ENCODE results near the gene PILRA. TPM values are rescaled to one million over a fixed set of nuclear protein-coding genes. Genes with fewer than 3 reads are reported as not detected.

PILRA gene
- total RNA-seq, 2 donors from 2014 or later: 1.2 to 3.1 TPM

GRCh38 chr7:100369105-100369504, 4.2 kb upstream of the PILRA start:
- Histone ChIP-seq H3K27ac (peak overlapping the region; percentile 65), H3K9ac (ENCODE audit: low read depth in 2 of 2, low read length in 2 of 2) (no peak overlapping the region), H3K27me3 (no peaks in the 10 kb centered on the region), H3K4me1 (no peaks in the 10 kb centered on the region), H3K36me3 (no peaks in the 10 kb centered on the region), H3K9me3 (no peaks in the 10 kb centered on the region), H3K4me3 (no peak overlapping the region)
- intact Hi-C loops (cut with DNase I): no loop called here
- TF ChIP-seq, protein P1, sequence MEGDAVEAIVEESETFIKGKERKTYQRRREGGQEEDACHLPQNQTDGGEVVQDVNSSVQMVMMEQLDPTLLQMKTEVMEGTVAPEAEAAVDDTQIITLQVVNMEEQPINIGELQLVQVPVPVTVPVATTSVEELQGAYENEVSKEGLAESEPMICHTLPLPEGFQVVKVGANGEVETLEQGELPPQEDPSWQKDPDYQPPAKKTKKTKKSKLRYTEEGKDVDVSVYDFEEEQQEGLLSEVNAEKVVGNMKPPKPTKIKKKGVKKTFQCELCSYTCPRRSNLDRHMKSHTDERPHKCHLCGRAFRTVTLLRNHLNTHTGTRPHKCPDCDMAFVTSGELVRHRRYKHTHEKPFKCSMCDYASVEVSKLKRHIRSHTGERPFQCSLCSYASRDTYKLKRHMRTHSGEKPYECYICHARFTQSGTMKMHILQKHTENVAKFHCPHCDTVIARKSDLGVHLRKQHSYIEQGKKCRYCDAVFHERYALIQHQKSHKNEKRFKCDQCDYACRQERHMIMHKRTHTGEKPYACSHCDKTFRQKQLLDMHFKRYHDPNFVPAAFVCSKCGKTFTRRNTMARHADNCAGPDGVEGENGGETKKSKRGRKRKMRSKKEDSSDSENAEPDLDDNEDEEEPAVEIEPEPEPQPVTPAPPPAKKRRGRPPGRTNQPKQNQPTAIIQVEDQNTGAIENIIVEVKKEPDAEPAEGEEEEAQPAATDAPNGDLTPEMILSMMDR (IDR thresholded peaks at IDR 0.05): no peak
- DNase-seq: peak; percentile 43

- Histone ChIP-seq H3K4me1 (no peaks in the 10 kb centered on the region), H3K4me3 (no peak overlapping the region), H3K36me3 (no peaks in the 10 kb centered on the region), H3K9ac (ENCODE audit: low read depth in 2 of 2, low read length in 2 of 2) (no peak overlapping the region), H3K9me3 (no peaks in the 10 kb centered on the region), H3K27ac (no peak overlapping the region), H3K27me3 (no peaks in the 10 kb centered on the region)
- TF ChIP-seq, protein P1 (IDR thresholded peaks at IDR 0.05): no peak
- intact Hi-C loops (cut with DNase I): no loop called here
- no peak for DNase-seq
These were observed 3.0 kb upstream of the PILRA start for GRCh38 chr7:100370303-100370702.

- Histone ChIP-seq H3K4me1 (no peaks in the 10 kb centered on the region), H3K27me3 (no peaks in the 10 kb centered on the region), H3K4me3 (no peak overlapping the region), H3K36me3 (no peaks in the 10 kb centered on the region), H3K9ac (ENCODE audit: low read depth in 2 of 2, low read length in 2 of 2) (no peak overlapping the region), H3K27ac (no peak overlapping the region), H3K9me3 (no peaks in the 10 kb centered on the region)
- intact Hi-C loops (cut with DNase I): no loop called here
- DNase-seq: no peak
- TF ChIP-seq, protein P1 (IDR thresholded peaks at IDR 0.05): no peak
These were observed 2.5 kb upstream of the PILRA start for GRCh38 chr7:100370746-100371145.

DNA sequence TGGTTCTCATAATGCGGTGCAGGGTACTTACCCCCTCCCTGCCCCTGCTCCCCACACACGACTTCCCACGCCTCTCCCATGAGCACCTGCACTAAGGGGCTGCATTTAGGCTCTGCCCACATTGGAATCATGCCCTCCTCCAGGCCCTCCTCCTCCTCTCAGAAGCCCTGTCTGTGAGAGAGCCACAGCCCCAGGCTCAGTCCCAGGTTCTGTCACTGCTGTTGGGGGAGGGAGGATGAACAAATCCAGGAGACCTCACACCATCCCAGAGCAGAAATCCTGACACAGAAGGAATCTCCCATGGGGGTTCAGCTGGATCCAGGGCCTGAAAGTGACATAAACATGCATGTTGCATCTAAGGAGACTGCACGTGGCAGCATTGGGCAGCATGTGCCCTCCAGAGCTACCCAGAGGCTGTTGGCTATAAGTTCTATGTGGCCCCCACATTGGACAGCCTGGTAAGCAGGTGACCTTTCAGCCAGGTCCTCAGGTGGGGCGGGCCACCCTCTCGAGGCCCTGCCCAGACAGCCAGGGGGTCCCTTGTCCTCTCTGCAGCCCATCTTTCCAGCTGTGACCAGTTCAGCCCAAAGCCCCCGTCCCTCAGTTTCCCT, 1.6 kb upstream of the PILRA start:
- Histone ChIP-seq H3K27ac (no peak overlapping the region), H3K9me3 (no peaks in the 10 kb centered on the region), H3K4me1 (no peaks in the 10 kb centered on the region), H3K4me3 (no peak overlapping the region), H3K9ac (ENCODE audit: low read depth in 2 of 2, low read length in 2 of 2) (no peak overlapping the region), H3K36me3 (no peaks in the 10 kb centered on the region), H3K27me3 (no peaks in the 10 kb centered on the region)
- intact Hi-C loops (cut with DNase I): no loop called here
- TF ChIP-seq, protein P1 (IDR thresholded peaks at IDR 0.05): no peak
- DNase-seq: no peak

- intact Hi-C loops (cut with DNase I): no loop called here
- Histone ChIP-seq H3K9me3 (no peaks in the 10 kb centered on the region), H3K4me1 (no peaks in the 10 kb centered on the region), H3K9ac (ENCODE audit: low read depth in 2 of 2, low read length in 2 of 2) (no peak overlapping the region), H3K27ac (no peak overlapping the region), H3K36me3 (no peaks in the 10 kb centered on the region), H3K27me3 (no peaks in the 10 kb centered on the region), H3K4me3 (no peak overlapping the region)
- TF ChIP-seq, protein P1 (IDR thresholded peaks at IDR 0.05): no peak
- no peak for DNase-seq
These were observed 1.0 kb upstream of the PILRA start for GRCh38 chr7:100372256-100372655.
